DMS53 treated with DMSO at 0.1 percent for 48 hours (cell line): ENCODE data around the gene KIAA1217.
A peak's percentile ranks its signal among the peaks of the same experiment; 100 is the strongest.

Experiments used
- DNase-seq: peaks from one replicate; lab custom pipeline; 2025; ENCODE audit not compliant: unreplicated experiment; lab: John Stamatoyannopoulos, UW

Gene KIAA1217

GRCh38 chr10:24209432-24209771 is 464 bp downstream of the KIAA1217 start:
- DNase-seq, result no peak

GRCh38 chr10:24209946-24210491 is 1.1 kb downstream of the KIAA1217 start:
- DNase-seq, result peak; percentile 22

- no peak for DNase-seq
Observed at GRCh38 chr10:24210501-24210900, 1.6 kb downstream of the KIAA1217 start.

GRCh38 chr10:24213266-24213665 is 4.3 kb downstream of the KIAA1217 start:
- no peak for DNase-seq

GRCh38 chr10:24213881-24214280 is 4.9 kb downstream of the KIAA1217 start:
- DNase-seq, result no peak

GRCh38 chr10:24214762-24215161 is 5.8 kb downstream of the KIAA1217 start:
- DNase-seq, result no peak

- peak; percentile 49 for DNase-seq
Observed at GRCh38 chr10:24215196-24215595, 6.3 kb downstream of the KIAA1217 start.

GRCh38 chr10:24215603-24216002 is 6.7 kb downstream of the KIAA1217 start:
- peak; percentile 94 for DNase-seq

GRCh38 chr10:24219963-24220362 is 11.0 kb downstream of the KIAA1217 start:
- DNase-seq, result no peak

- no peak for DNase-seq
Observed at GRCh38 chr10:24223341-24223740, 14.4 kb downstream of the KIAA1217 start.

GRCh38 chr10:24223953-24224352 is 15.0 kb downstream of the KIAA1217 start:
- DNase-seq, result no peak

- DNase-seq, result no peak
Observed at GRCh38 chr10:24228642-24229041, 19.7 kb downstream of the KIAA1217 start.

GRCh38 chr10:24229909-24230308 is 21.0 kb downstream of the KIAA1217 start:
- no peak for DNase-seq

- no peak for DNase-seq
Observed at GRCh38 chr10:24231200-24231599, 22.3 kb downstream of the KIAA1217 start.

- DNase-seq, result no peak
Observed at GRCh38 chr10:24234784-24235183, 25.8 kb downstream of the KIAA1217 start.

- no peak for DNase-seq
Observed at GRCh38 chr10:24235471-24235870, 26.5 kb downstream of the KIAA1217 start.

- peak; percentile 59 for DNase-seq
Observed at GRCh38 chr10:24237801-24238395, 29.0 kb downstream of the KIAA1217 start.

- DNase-seq, result peak; percentile 81
Observed at GRCh38 chr10:24238519-24239247, 29.7 kb downstream of the KIAA1217 start.

GRCh38 chr10:24239289-24240040 is 30.5 kb downstream of the KIAA1217 start:
- peak; percentile 43 for DNase-seq

- DNase-seq, result peak; percentile 37
Observed at GRCh38 chr10:24240041-24240751, 31.3 kb downstream of the KIAA1217 start.

GRCh38 chr10:24241536-24242040 is 32.6 kb downstream of the KIAA1217 start:
- no peak for DNase-seq
